Thyroid gland (tissue), 4 donors: ENCODE data around the gene SPATA20. TPM values are rescaled to one million over a fixed set of nuclear protein-coding genes. Genes with fewer than 3 reads are reported as not detected.

Source experiments
- DNase-seq, 2 donors: peaks; one replicate each; pipeline ENCODE4 v3.0.0-alpha.2; 2019
- H3K27ac ChIP-seq, 3 donors: fragments of 200-600 bp; sonication (generic); 1 replicate in 2 of 3; 2 replicates in 1 of 3; pipeline ENCODE4 v1.5.1; 2016 to 2019; ENCODE audit warnings: mild to moderate bottlenecking in 1 of 3, moderate library complexity in 1 of 3
- H3K27me3 ChIP-seq: fragments of 200-600 bp; sonication (generic); one replicate; pipeline ENCODE4 v1.5.1; 2019
- H3K36me3 ChIP-seq, 2 donors: fragments of 200-600 bp; sonication (generic); one replicate each; pipeline ENCODE4 v1.5.1; 2016 to 2019
- H3K4me1 ChIP-seq, 2 donors: fragments of 200-600 bp; sonication (generic); one replicate each; pipeline ENCODE4 v1.5.1; 2017 to 2019
- H3K4me3 ChIP-seq, 3 donors: fragments of 200-600 bp; sonication (generic); replicated peaks in 1 of 3; 1 replicate in 2 of 3; 2 replicates in 1 of 3; pipeline ENCODE4 v1.5.1; 2016; ENCODE audit warnings: mild to moderate bottlenecking in 1 of 3
- H3K9me3 ChIP-seq: fragments of 200-600 bp; sonication (generic); one replicate; pipeline ENCODE4 v1.5.1; 2017
- POLR2A ChIP-seq, 2 donors: fragments of 450-650 bp; IDR thresholded peaks; one replicate each; pipeline ENCODE4 v1.6.1; 2017; ENCODE audit warnings: antibody characterized with exemption in 2 of 2, mild to moderate bottlenecking in 2 of 2, moderate library complexity in 1 of 2
- WGBS, 2 donors: methylation state at CpG; one replicate each; pipeline ENCODE4 v1.1.5; 2017; 5-methylcytosine and 5-hydroxymethylcytosine counted together
- intact Hi-C: fragments of 100-400 bp; cut with DNase I; formaldehyde crosslinking; loops from one replicate; pipeline ENCODE4 v1.15.1; 2023
- total RNA-seq, 4 donors: library from RNA; depleted of rRNA; stranded (reverse); fragments of >200 nt; gene quantifications; one replicate each; pipeline ENCODE4 v1.2.3, GENCODE V29; 2016
- TF ChIP-seq, protein P1 (sequence below), 6 experiments: fragments of 200-600 bp in 3 of 6; fragments of 450-650 bp in 3 of 6; sonication (generic) in 3 of 6; IDR thresholded peaks; one replicate each; pipeline ENCODE4 v1.5.1; 2016 to 2019; ENCODE audit warnings: antibody characterized with exemption in 6 of 6, mild to moderate bottlenecking in 2 of 6, inconsistent platforms in 1 of 6, moderate library complexity in 1 of 6

The SPATA20 gene
- total RNA-seq, 4 donors from 2014 or later, result 94.9 to 177 (median 125) TPM

DNA sequence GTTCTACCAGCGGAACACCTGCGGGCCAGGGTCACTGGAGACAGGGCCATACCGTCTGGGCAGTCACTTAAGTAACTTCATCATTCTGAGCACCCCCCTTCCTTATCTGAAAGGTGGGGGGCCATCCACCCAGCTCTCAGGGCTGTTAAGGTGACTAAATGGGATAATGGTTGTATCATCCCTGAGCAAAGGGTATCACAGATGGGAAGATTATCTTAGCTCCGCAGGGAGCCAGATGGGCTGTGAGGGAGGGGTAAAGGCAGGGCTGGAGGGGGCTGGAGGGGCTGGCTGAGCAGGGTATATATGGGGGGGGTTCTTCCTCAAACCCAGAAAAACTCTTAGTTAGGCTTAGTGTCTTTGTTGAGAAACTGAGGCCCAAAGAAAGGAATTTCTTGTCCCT is 10.7 kb downstream of the SPATA20 start:
- WGBS, 2 donors, result 90 to 96% methylated on average over 4 of the region's 4 CpGs

DNA sequence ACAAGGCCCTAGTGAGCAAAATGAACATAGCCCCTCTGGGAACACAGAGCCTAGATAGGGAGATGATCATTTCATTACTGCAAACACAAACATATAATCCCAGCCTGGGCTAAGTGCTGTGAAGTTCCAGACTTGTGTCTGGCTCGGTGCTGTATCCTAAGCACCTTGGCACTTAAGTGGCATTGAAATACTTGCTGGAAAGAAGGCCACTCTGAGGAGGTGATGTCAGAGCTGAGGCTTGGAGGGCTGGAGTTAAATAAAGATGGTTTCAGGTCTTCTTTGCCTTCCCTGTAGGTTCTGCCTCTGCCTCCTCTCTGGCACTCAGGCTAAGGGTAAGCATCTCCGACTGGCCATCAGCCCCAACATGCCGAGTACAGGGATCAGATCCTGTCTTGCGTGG is 11.1 kb downstream of the SPATA20 start:
- no peaks in the 10 kb centered on the region for H3K9me3 ChIP-seq
- WGBS, 2 donors, result 40 to 53% methylated on average over 2 to 4 of the region's 4 CpGs
- TF ChIP-seq, protein P1, sequence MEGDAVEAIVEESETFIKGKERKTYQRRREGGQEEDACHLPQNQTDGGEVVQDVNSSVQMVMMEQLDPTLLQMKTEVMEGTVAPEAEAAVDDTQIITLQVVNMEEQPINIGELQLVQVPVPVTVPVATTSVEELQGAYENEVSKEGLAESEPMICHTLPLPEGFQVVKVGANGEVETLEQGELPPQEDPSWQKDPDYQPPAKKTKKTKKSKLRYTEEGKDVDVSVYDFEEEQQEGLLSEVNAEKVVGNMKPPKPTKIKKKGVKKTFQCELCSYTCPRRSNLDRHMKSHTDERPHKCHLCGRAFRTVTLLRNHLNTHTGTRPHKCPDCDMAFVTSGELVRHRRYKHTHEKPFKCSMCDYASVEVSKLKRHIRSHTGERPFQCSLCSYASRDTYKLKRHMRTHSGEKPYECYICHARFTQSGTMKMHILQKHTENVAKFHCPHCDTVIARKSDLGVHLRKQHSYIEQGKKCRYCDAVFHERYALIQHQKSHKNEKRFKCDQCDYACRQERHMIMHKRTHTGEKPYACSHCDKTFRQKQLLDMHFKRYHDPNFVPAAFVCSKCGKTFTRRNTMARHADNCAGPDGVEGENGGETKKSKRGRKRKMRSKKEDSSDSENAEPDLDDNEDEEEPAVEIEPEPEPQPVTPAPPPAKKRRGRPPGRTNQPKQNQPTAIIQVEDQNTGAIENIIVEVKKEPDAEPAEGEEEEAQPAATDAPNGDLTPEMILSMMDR (IDR thresholded peaks at IDR 0.05), result no peak
- no peak for TF ChIP-seq POLR2A (IDR thresholded peaks at IDR 0.05)
- intact Hi-C loops, result no loop called here
- H3K4me3 ChIP-seq, result no peak overlapping the region
- H3K27ac ChIP-seq, result no peak overlapping the region
- peaks cover 52 to 62% of the 10 kb centered on the region in 2 donors for H3K4me1 ChIP-seq
- H3K27me3 ChIP-seq, result peaks cover 10% of the 10 kb centered on the region
- peak; percentile 53 to 61 for DNase-seq
- H3K36me3 ChIP-seq, result peaks cover 0 to 7% of the 10 kb centered on the region in 2 donors

More for the DNA sequence above, 10.7 kb downstream of the SPATA20 start:
- Histone ChIP-seq H3K27me3 (peaks cover 10% of the 10 kb centered on the region), H3K27ac (no peak overlapping the region), H3K36me3 (peaks cover 0 to 7% of the 10 kb centered on the region in 2 donors), H3K4me1 (peaks cover 52 to 62% of the 10 kb centered on the region in 2 donors), H3K9me3 (no peaks in the 10 kb centered on the region), H3K4me3 (no peak overlapping the region)
- no peak for DNase-seq
- no peak for TF ChIP-seq POLR2A (IDR thresholded peaks at IDR 0.05)
- TF ChIP-seq, protein P1 (IDR thresholded peaks at IDR 0.05), result no peak
- intact Hi-C loops, result no loop called here

DNA sequence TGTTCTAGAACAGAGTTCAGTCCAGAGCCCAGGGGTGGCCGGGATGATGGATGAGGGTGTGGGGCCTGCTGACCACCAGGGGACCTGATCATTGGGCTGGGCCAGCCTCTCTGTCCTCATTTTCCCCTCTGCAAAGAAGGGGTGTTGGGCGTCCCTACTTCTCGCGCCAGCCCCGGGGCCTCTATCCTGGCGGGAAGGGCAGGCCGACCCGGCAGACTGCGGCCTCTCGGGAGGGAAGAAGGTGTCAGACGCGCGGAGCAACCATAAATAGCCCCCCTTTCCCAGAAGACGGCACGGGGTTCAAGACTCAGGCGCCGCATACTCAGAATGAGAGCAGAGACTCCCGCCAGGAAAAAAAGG is 11.6 kb downstream of the SPATA20 start:
- intact Hi-C loops, result no loop called here
- Histone ChIP-seq H3K4me1 (peaks cover 52 to 62% of the 10 kb centered on the region in 2 donors), H3K4me3 (no peak overlapping the region), H3K9me3 (no peaks in the 10 kb centered on the region), H3K27ac (no peak overlapping the region), H3K27me3 (peaks cover 10% of the 10 kb centered on the region), H3K36me3 (peaks cover 0 to 7% of the 10 kb centered on the region in 2 donors)
- TF ChIP-seq, protein P1 (IDR thresholded peaks at IDR 0.05), result no peak
- no peak for TF ChIP-seq POLR2A (IDR thresholded peaks at IDR 0.05)
- WGBS, 2 donors, result 10 to 30% methylated on average over 4 to 8 of the region's 18 CpGs
- DNase-seq, result no peak

DNA sequence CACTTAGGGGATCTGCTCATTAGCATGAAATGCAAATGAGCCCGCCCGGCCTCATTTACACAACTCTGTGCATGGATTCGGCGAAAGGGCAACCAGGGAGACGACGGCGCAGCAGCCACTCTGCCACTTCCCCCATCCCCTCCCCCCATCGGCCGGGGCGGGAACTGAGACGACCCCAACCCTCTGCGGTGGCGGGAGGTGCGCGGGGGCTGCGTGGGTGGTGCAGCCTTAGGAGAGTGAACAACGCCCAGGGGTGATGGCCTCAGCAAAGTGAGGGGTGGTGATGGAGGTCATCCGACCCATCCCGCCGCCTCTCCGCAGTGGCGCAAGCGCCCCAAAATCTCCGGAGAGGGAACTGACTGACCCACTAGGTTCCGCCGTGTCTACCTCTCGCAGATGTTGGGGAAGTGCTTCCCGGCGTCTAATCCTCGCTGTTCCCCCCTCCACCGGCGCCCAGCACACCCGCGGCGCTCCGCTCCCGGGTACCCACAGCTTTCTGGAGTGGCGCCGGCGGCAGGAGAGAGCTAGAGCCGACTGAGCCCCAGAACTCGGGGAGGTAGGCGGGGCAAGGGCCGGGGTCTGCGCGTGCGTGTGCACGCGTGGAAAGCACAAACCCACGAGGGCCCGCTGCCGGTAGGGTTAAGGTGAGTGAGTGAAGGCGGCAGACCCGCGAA is 12.1 kb downstream of the SPATA20 start:
- Histone ChIP-seq H3K4me3 (peak overlapping the region in 1 of 3 donors; percentile 29), H3K4me1 (peaks cover 52 to 62% of the 10 kb centered on the region in 2 donors), H3K9me3 (no peaks in the 10 kb centered on the region), H3K36me3 (peaks cover 0 to 7% of the 10 kb centered on the region in 2 donors), H3K27me3 (peaks cover 10% of the 10 kb centered on the region), H3K27ac (no peak overlapping the region)
- TF ChIP-seq, protein P1 (IDR thresholded peaks at IDR 0.05), result no peak
- no peak for TF ChIP-seq POLR2A (IDR thresholded peaks at IDR 0.05)
- intact Hi-C loops, result no loop called here
- 0 to 5% methylated on average over 31 to 32 of the region's 55 CpGs for WGBS, 2 donors
- peak in 1 of 2 donors; percentile 19 for DNase-seq

DNA sequence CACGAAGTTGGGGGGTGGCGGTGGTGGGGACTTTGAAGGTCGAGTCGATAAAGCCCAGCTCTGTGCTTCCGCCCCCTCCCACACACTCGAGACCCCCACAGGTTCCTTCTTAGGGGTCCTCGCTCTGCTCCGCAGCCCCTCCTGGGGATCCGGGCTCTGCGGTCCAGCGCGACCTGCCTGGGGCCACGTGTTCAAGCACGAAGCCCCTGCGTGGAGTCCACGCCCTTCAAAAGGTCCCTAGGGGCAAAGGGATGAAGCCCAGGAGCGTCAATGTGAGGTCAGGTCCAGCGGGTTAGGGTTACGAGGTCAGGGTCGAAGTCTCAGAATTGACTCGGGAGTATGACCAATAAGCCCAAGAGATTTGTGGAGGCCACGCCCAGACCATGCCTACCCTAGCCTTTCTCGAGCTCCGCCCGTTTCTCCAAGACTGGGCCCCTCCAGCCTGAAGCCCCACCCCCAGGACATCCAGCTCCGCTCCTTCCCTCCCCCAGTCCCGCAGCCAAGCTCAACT is 12.8 kb downstream of the SPATA20 start:
- Histone ChIP-seq H3K9me3 (no peaks in the 10 kb centered on the region), H3K27ac (no peak overlapping the region), H3K4me1 (peaks cover 58 to 67% of the 10 kb centered on the region in 2 donors), H3K36me3 (peaks cover 0 to 7% of the 10 kb centered on the region in 2 donors), H3K4me3 (peak overlapping the region in 1 of 3 donors; percentile 29), H3K27me3 (peaks cover 10% of the 10 kb centered on the region)
- peak; percentile 30 to 48 for DNase-seq
- TF ChIP-seq, protein P1 (IDR thresholded peaks at IDR 0.05), result no peak
- TF ChIP-seq POLR2A (IDR thresholded peaks at IDR 0.05), result no peak
- WGBS, 2 donors, result 0 to 7% methylated on average over 5 to 26 of the region's 27 CpGs
- intact Hi-C loops, result no loop called here
